CD14-positive monocyte (primary cell): ENCODE results near the gene TSPAN13. TPM values are rescaled to one million over a fixed set of nuclear protein-coding genes. Genes with fewer than 3 reads are reported as not detected.

Source experiments
- DNase-seq, 3 donors: peaks; one replicate each; pipeline ENCODE4 v3.0.0-alpha.2; 2011 to 2022
- H2AFZ ChIP-seq: 2 replicates; pipeline ENCODE4 v1.6.0; 2012; ENCODE audit warnings: mild to moderate bottlenecking, low read depth, low read length, inconsistent platforms; ENCODE audit not compliant: insufficient read depth, poor library complexity, severe bottlenecking
- H3K27ac ChIP-seq, 2 donors: 1 replicate in 1 of 2; 2 replicates in 1 of 2; pipeline ENCODE4 v1.5.1; 2012 to 2013; ENCODE audit warnings: low read length in 2 of 2, control low read depth in 1 of 2, inconsistent platforms in 1 of 2, low read depth in 1 of 2, mild to moderate bottlenecking in 1 of 2
- H3K27me3 ChIP-seq, 2 donors: one replicate each; pipeline versions ENCODE4 v1.6.0 to v1.6.1; 2011 to 2013; ENCODE audit warnings: low read length in 2 of 2; ENCODE audit not compliant: control insufficient read depth in 2 of 2, insufficient read depth in 2 of 2
- H3K36me3 ChIP-seq, 2 donors: replicated peaks in 1 of 2; 1 replicate in 1 of 2; 2 replicates in 1 of 2; pipeline versions ENCODE4 v1.5.1 to v1.6.1; 2012 to 2013; ENCODE audit warnings: low read length in 2 of 2, control low read depth in 1 of 2, inconsistent platforms in 1 of 2, mild to moderate bottlenecking in 1 of 2; ENCODE audit not compliant: insufficient read depth in 2 of 2, control insufficient read depth in 1 of 2
- H3K4me1 ChIP-seq, 2 donors: 1 replicate in 1 of 2; 2 replicates in 1 of 2; pipeline versions ENCODE4 v1.5.1 to v1.6.1; 2012 to 2013; ENCODE audit warnings: low read length in 2 of 2, control low read depth in 1 of 2, inconsistent platforms in 1 of 2, mild to moderate bottlenecking in 1 of 2, moderate library complexity in 1 of 2; ENCODE audit not compliant: insufficient read depth in 2 of 2, control insufficient read depth in 1 of 2
- H3K4me2 ChIP-seq: replicated peaks from 2 replicates; pipeline ENCODE3; 2012; ENCODE audit warnings: low read length, moderate library complexity, mild to moderate bottlenecking; ENCODE audit not compliant: poor library complexity, severe bottlenecking; ENCODE audit errors: extremely low read depth
- H3K4me3 ChIP-seq, 3 experiments: fragments of 200-600 bp in 1 of 3; sonication (generic) in 1 of 3; replicated peaks in 1 of 3; 1 replicate in 2 of 3; 2 replicates in 1 of 3; pipeline ENCODE4 v1.5.1; 2011 to 2013; ENCODE audit warnings: low read length in 3 of 3, mild to moderate bottlenecking in 3 of 3, control low read depth in 2 of 3, low read depth in 2 of 3, inconsistent platforms in 1 of 3, moderate library complexity in 1 of 3
- H3K79me2 ChIP-seq: 2 replicates; pipeline ENCODE4 v1.6.0; 2012; ENCODE audit warnings: mild to moderate bottlenecking, control low read depth, inconsistent platforms, low read length, moderate library complexity; ENCODE audit not compliant: insufficient read depth
- H3K9ac ChIP-seq: 2 replicates; pipeline ENCODE4 v1.6.0; 2017; ENCODE audit warnings: low read length, mild to moderate bottlenecking; ENCODE audit not compliant: insufficient read depth, poor library complexity, severe bottlenecking
- H3K9me3 ChIP-seq, 2 donors: replicated peaks in 1 of 2; 1 replicate in 1 of 2; 2 replicates in 1 of 2; pipeline versions ENCODE4 v1.5.1 to v1.6.1; 2012 to 2013; ENCODE audit warnings: low read length in 2 of 2, control low read depth in 1 of 2; ENCODE audit not compliant: control insufficient read depth in 1 of 2, insufficient read depth in 1 of 2
- H4K20me1 ChIP-seq: 2 replicates; pipeline ENCODE4 v1.6.0; 2012; ENCODE audit warnings: mild to moderate bottlenecking, low read length, control low read depth, moderate library complexity; ENCODE audit not compliant: insufficient read depth
- H3K27ac Mint-ChIP-seq, 7 donors: one replicate each; pipeline ENCODE4 v1.8.0; 2020; ENCODE audit warnings: mild to moderate bottlenecking in 7 of 7, mixed read lengths in 7 of 7, moderate library complexity in 6 of 7, inconsistent platforms in 2 of 7
- H3K27me3 Mint-ChIP-seq, 3 donors: one replicate each; pipeline ENCODE4 v1.8.0; 2021 to 2022; ENCODE audit warnings: low read depth in 3 of 3, mild to moderate bottlenecking in 3 of 3, mixed read lengths in 3 of 3, moderate library complexity in 3 of 3, inconsistent platforms in 1 of 3
- H3K36me3 Mint-ChIP-seq, 2 donors: one replicate each; pipeline ENCODE4 v1.8.0; 2020; ENCODE audit warnings: mixed read lengths in 2 of 2, inconsistent platforms in 1 of 2, mild to moderate bottlenecking in 1 of 2
- H3K4me1 Mint-ChIP-seq: one replicate; pipeline ENCODE4 v1.8.0; 2020; ENCODE audit warnings: mild to moderate bottlenecking, mixed read lengths
- H3K4me3 Mint-ChIP-seq, 2 donors: one replicate each; pipeline ENCODE4 v1.8.0; 2020; ENCODE audit warnings: mild to moderate bottlenecking in 2 of 2, mixed read lengths in 2 of 2, moderate library complexity in 1 of 2
- H3K9me3 Mint-ChIP-seq, 7 donors: one replicate each; pipeline ENCODE4 v1.8.0; 2020 to 2022; ENCODE audit warnings: mixed read lengths in 7 of 7, mild to moderate bottlenecking in 6 of 7, moderate library complexity in 6 of 7, inconsistent platforms in 2 of 7
- WGBS: methylation state at CpG from one replicate; pipeline ENCODE4 v1.1.5; 2013; ENCODE audit warnings: missing lambda C conversion rate; ENCODE audit not compliant: insufficient coverage; 5-methylcytosine and 5-hydroxymethylcytosine counted together
- intact Hi-C, 2 donors: fragments of 100-400 bp; cut with micrococcal nuclease; formaldehyde crosslinking; loops; one replicate each; pipeline versions ENCODE4 v1.15.0 to v1.15.1; 2023
- polyA plus RNA-seq, 3 donors: library from polyadenylated mRNA; depleted of rRNA in 1 of 3; unstranded in 2 of 3; stranded (reverse) in 1 of 3; fragments of 300-500 nt in 2 of 3; fragments of >200 nt in 1 of 3; fragmentation: Illumina TruSeq in 2 of 3; gene quantifications; 1 replicate in 2 of 3; 2 replicates in 1 of 3; pipeline ENCODE4 v1.2.3, GENCODE V29; 2012 to 2021
- TF ChIP-seq, protein P1 (sequence below): fragments of 200-600 bp; IDR thresholded peaks from one replicate; pipeline ENCODE4 v1.8.0; 2022; ENCODE audit warnings: antibody characterized with exemption, mild to moderate bottlenecking

The TSPAN13 gene
- polyA plus RNA-seq, 3 donors, result 0.09 to 0.17 (median 0.16) TPM

DNA sequence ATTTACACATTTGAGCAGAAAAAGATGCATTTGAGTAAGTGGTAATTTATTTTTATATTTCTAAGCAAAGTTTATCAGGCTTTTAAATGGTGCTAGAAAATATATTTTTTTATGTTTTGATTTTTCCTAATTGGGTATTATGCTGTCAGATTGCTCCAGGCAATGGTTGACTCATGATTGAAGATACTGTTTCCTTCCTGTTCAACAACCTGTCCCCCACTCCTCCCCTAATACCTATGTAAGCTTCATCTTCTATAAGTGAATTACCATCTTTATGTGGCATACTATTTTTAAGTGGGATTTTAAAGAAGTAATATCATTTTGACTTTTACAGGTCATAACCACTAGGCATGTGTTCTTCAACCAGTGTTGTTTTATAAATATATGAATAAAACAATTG is 21.4 kb downstream of the TSPAN13 start:
- no peaks in the 10 kb centered on the region for H3K9me3 Mint-ChIP-seq

DNA sequence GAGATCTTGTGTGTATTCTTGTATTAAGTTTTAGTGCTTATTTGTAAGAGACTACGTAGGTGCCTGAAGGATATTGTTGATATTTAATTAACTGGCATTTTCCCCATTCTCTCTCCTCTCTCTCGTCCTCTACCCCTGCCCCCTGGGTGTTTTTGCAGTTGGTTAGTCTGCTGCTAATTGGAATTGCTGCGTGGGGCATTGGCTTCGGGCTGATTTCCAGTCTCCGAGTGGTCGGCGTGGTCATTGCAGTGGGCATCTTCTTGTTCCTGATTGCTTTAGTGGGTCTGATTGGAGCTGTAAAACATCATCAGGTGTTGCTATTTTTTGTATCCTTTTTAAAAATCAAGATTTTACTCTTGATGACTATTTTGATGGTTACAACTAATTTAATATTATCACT is 22.5 kb downstream of the TSPAN13 start:
- no peaks in the 10 kb centered on the region for H3K9me3 Mint-ChIP-seq
- no peak overlapping the region for H3K27ac ChIP-seq

More for the DNA sequence above, 21.4 kb downstream of the TSPAN13 start:
- Histone ChIP-seq H3K4me2 (no peak overlapping the region), H4K20me1 (no peaks in the 10 kb centered on the region), H3K36me3 (no peaks in the 10 kb centered on the region), H3K4me1 (peaks cover 0 to 7% of the 10 kb centered on the region in 2 donors), H3K4me3 (no peak overlapping the region), H3K9me3 (no peaks in the 10 kb centered on the region), H3K27me3 (no peaks in the 10 kb centered on the region), H3K27ac (no peak overlapping the region), H3K79me2 (no peaks in the 10 kb centered on the region), H2AFZ (no peak overlapping the region), H3K9ac (no peak overlapping the region)
- intact Hi-C loops, result no loop called here
- peaks cover 0 to 2% (median 0%) of the 10 kb centered on the region in 3 donors for H3K27me3 Mint-ChIP-seq
- H3K4me1 Mint-ChIP-seq, result peaks cover 12% of the 10 kb centered on the region
- TF ChIP-seq, protein P1, sequence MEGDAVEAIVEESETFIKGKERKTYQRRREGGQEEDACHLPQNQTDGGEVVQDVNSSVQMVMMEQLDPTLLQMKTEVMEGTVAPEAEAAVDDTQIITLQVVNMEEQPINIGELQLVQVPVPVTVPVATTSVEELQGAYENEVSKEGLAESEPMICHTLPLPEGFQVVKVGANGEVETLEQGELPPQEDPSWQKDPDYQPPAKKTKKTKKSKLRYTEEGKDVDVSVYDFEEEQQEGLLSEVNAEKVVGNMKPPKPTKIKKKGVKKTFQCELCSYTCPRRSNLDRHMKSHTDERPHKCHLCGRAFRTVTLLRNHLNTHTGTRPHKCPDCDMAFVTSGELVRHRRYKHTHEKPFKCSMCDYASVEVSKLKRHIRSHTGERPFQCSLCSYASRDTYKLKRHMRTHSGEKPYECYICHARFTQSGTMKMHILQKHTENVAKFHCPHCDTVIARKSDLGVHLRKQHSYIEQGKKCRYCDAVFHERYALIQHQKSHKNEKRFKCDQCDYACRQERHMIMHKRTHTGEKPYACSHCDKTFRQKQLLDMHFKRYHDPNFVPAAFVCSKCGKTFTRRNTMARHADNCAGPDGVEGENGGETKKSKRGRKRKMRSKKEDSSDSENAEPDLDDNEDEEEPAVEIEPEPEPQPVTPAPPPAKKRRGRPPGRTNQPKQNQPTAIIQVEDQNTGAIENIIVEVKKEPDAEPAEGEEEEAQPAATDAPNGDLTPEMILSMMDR, result no peak
- no peaks in the 10 kb centered on the region for H3K36me3 Mint-ChIP-seq
- no peak overlapping the region for H3K4me3 Mint-ChIP-seq
- no peak for DNase-seq
- H3K27ac Mint-ChIP-seq, result no peak overlapping the region

More for the DNA sequence above, 22.5 kb downstream of the TSPAN13 start:
- H3K36me3 ChIP-seq, result no peaks in the 10 kb centered on the region
- no peak overlapping the region for H2AFZ ChIP-seq
- DNase-seq, result no peak
- intact Hi-C loops, result no loop called here
- H3K4me2 ChIP-seq, result no peak overlapping the region
- H4K20me1 ChIP-seq, result no peaks in the 10 kb centered on the region
- no peaks in the 10 kb centered on the region for H3K9me3 ChIP-seq
- H3K79me2 ChIP-seq, result no peaks in the 10 kb centered on the region
- H3K27me3 Mint-ChIP-seq, result peaks cover 0 to 2% (median 0%) of the 10 kb centered on the region in 3 donors
- H3K9ac ChIP-seq, result no peak overlapping the region
- H3K4me3 ChIP-seq, result no peak overlapping the region
- H3K4me1 ChIP-seq, result no peaks in the 10 kb centered on the region
- H3K4me3 Mint-ChIP-seq, result no peak overlapping the region
- no peak overlapping the region for H3K27ac Mint-ChIP-seq
- WGBS, result 100% methylated on average over 4 of the region's 7 CpGs
- no peaks in the 10 kb centered on the region for H3K27me3 ChIP-seq
- TF ChIP-seq, protein P1, result no peak
- peaks cover 5% of the 10 kb centered on the region for H3K4me1 Mint-ChIP-seq
- no peaks in the 10 kb centered on the region for H3K36me3 Mint-ChIP-seq
